HepG2 (cell line): ENCODE measurements around the gene FAM222A. TPM values are rescaled to one million over a fixed set of nuclear protein-coding genes. Genes with fewer than 3 reads are reported as not detected.

Experiments
- ETV5 ChIP-seq: IDR thresholded peaks from 2 replicates; pipeline ENCODE4 v1.6.1; 2018; ENCODE audit warnings: missing biosample characterization, missing genetic modification reagents, inconsistent platforms, borderline replicate concordance
- HDAC1 ChIP-seq: sonication (generic); formaldehyde crosslinking; IDR thresholded peaks from 2 replicates; pipeline ENCODE4 v1.5.1; 2020; ENCODE audit warnings: mild to moderate bottlenecking, missing genetic modification reagents
- HMGXB3 ChIP-seq: sonication (generic); formaldehyde crosslinking; IDR thresholded peaks from 2 replicates; pipeline ENCODE4 v1.4.0; 2020; ENCODE audit warnings: missing genetic modification reagents, borderline replicate concordance
- MBD4 ChIP-seq: IDR thresholded peaks from 2 replicates; pipeline ENCODE4 v1.6.1; 2012; ENCODE audit warnings: low read length, inconsistent platforms, borderline replicate concordance
- NFE2L1 ChIP-seq: sonication (generic); formaldehyde crosslinking; IDR thresholded peaks from 2 replicates; pipeline ENCODE4 v1.4.0; 2020; ENCODE audit warnings: missing genetic modification reagents, mild to moderate bottlenecking, borderline replicate concordance
- NFIB ChIP-seq: sonication (generic); formaldehyde crosslinking; IDR thresholded peaks from 2 replicates; pipeline ENCODE4 v1.9.0; 2021; ENCODE audit warnings: missing genetic modification reagents, mild to moderate bottlenecking, borderline replicate concordance
- NR2F6 ChIP-seq, 2 experiments: IDR thresholded peaks; 2 replicates each; pipeline ENCODE4 v1.6.1; 2016; ENCODE audit warnings: antibody characterized with exemption in 1 of 2, mild to moderate bottlenecking in 1 of 2
- POLR2A ChIP-seq, 2 experiments: IDR thresholded peaks; 2 replicates each; pipeline ENCODE4 v1.6.1; 2011; ENCODE audit warnings: low read depth in 2 of 2, low read length in 2 of 2, mild to moderate bottlenecking in 1 of 2, moderate library complexity in 1 of 2; ENCODE audit not compliant: insufficient read depth in 1 of 2
- SIX4 ChIP-seq: sonication (generic); formaldehyde crosslinking; IDR thresholded peaks from 2 replicates; pipeline ENCODE4 v1.4.0; 2020; ENCODE audit warnings: missing genetic modification reagents
- SP5 ChIP-seq: IDR thresholded peaks from 2 replicates; pipeline ENCODE4 v1.6.1; 2016; ENCODE audit warnings: low read depth, borderline replicate concordance
- SRSF1 ChIP-seq: fragments of 200-400 bp; formaldehyde crosslinking; optimal IDR thresholded peaks from 2 replicates; pipeline ENCODE3; 2017; ENCODE audit warnings: mild to moderate bottlenecking, low read depth, low read length, moderate library complexity
- polyA plus RNA-seq, 8 experiments: library from polyadenylated mRNA; depleted of rRNA in 3 of 8; stranded (reverse) in 7 of 8; unstranded in 1 of 8; fragments of >200 nt; fragmentation: Illumina TruSeq in 4 of 8; extraction: Trizol in 4 of 8; gene quantifications; 2 replicates each; pipeline versions ENCODE4 v1.2.1 to v1.2.3, GENCODE V29; 2011 to 2016; ENCODE audit warnings: low read depth in 4 of 8, missing spikeins in 1 of 8, mixed read lengths in 1 of 8; ENCODE audit not compliant: insufficient read depth in 1 of 8
- total RNA-seq, 5 experiments: library from RNA; depleted of rRNA; stranded (reverse); fragments of >200 nt; fragmentation: Illumina TruSeq; extraction: Trizol; gene quantifications; 2 replicates each; pipeline ENCODE4 v1.2.3, GENCODE V29; 2016; ENCODE audit warnings: low read depth in 1 of 5
- TF ChIP-seq, protein P1 (sequence below): IDR thresholded peaks from 2 replicates; pipeline ENCODE4 v1.6.1; 2012; ENCODE audit warnings: inconsistent platforms
- TF ChIP-seq, protein P2 (sequence below): IDR thresholded peaks from 2 replicates; pipeline ENCODE4 v1.6.1; 2012; ENCODE audit warnings: low read depth, low read length, improper control_type of control experiment
- TF ChIP-seq, protein P3 (sequence below): sonication (generic); formaldehyde crosslinking; conservative IDR thresholded peaks from 2 replicates; pipeline ENCODE4 v1.5.0; 2020; ENCODE audit warnings: missing genetic modification reagents
- TF ChIP-seq, protein P4 (sequence below): sonication (generic); formaldehyde crosslinking; IDR thresholded peaks from 2 replicates; pipeline ENCODE4 v1.4.0; 2020; ENCODE audit warnings: missing genetic modification reagents

Gene FAM222A
- total and polyA plus RNA-seq, 2 of the 13 experiments (the other 11 are each of a cell fraction or from before 2014, with no cell fraction given) = 2.7 to 9.6 TPM

- TF ChIP-seq SP5 (CRISPR knock-in tag) (peak; percentile 38; the same call in 1 of the 2 replicates), HMGXB3 (no peak), NFE2L1 (CRISPR knock-in tag) (no peak), MBD4 (no peak), HDAC1 (CRISPR knock-in tag) (0 out of 2 replicates have a peak, but pooled peaks have one; percentile 13), POLR2A (IDR thresholded peaks at IDR 0.05; ENCODE audit: insufficient read depth in 1 of 2, low read depth in 2 of 2, low read length in 2 of 2) (0 out of 4 replicates have a peak, but pooled peaks of 1 of the 2 experiments have one; percentile 10), SIX4 (CRISPR knock-in tag) (peak; percentile 73; the same call in 1 of the 2 replicates), NR2F6 (IDR thresholded peaks at IDR 0.05) (peak; percentile 35; the same call in 1 of the 2 replicates), NR2F6 (CRISPR knock-in tag; IDR thresholded peaks at IDR 0.05) (0 out of 2 replicates have a peak, but pooled peaks have one; percentile 35), NFIB (CRISPR knock-in tag) (no peak), ETV5 (CRISPR knock-in tag) (peak; percentile 36; the same call in 1 of the 2 replicates), SRSF1 (no peak)
- TF ChIP-seq, protein P1, sequence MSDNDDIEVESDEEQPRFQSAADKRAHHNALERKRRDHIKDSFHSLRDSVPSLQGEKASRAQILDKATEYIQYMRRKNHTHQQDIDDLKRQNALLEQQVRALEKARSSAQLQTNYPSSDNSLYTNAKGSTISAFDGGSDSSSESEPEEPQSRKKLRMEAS = no peak
- TF ChIP-seq, protein P2, sequence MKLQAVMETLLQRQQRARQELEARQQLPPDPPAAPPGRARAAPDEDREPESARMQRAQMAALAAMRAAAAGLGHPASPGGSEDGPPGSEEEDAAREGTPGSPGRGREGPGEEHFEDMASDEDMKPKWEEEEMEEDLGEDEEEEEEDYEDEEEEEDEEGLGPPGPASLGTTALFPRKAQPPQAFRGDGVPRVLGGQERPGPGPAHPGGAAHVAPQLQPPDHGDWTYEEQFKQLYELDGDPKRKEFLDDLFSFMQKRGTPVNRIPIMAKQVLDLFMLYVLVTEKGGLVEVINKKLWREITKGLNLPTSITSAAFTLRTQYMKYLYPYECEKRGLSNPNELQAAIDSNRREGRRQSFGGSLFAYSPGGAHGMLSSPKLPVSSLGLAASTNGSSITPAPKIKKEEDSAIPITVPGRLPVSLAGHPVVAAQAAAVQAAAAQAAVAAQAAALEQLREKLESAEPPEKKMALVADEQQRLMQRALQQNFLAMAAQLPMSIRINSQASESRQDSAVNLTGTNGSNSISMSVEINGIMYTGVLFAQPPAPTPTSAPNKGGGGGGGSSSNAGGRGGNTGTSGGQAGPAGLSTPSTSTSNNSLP = peak; percentile 76
- TF ChIP-seq, protein P3, sequence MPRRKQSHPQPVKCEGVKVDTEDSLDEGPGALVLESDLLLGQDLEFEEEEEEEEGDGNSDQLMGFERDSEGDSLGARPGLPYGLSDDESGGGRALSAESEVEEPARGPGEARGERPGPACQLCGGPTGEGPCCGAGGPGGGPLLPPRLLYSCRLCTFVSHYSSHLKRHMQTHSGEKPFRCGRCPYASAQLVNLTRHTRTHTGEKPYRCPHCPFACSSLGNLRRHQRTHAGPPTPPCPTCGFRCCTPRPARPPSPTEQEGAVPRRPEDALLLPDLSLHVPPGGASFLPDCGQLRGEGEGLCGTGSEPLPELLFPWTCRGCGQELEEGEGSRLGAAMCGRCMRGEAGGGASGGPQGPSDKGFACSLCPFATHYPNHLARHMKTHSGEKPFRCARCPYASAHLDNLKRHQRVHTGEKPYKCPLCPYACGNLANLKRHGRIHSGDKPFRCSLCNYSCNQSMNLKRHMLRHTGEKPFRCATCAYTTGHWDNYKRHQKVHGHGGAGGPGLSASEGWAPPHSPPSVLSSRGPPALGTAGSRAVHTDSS = no peak
- TF ChIP-seq, protein P4, sequence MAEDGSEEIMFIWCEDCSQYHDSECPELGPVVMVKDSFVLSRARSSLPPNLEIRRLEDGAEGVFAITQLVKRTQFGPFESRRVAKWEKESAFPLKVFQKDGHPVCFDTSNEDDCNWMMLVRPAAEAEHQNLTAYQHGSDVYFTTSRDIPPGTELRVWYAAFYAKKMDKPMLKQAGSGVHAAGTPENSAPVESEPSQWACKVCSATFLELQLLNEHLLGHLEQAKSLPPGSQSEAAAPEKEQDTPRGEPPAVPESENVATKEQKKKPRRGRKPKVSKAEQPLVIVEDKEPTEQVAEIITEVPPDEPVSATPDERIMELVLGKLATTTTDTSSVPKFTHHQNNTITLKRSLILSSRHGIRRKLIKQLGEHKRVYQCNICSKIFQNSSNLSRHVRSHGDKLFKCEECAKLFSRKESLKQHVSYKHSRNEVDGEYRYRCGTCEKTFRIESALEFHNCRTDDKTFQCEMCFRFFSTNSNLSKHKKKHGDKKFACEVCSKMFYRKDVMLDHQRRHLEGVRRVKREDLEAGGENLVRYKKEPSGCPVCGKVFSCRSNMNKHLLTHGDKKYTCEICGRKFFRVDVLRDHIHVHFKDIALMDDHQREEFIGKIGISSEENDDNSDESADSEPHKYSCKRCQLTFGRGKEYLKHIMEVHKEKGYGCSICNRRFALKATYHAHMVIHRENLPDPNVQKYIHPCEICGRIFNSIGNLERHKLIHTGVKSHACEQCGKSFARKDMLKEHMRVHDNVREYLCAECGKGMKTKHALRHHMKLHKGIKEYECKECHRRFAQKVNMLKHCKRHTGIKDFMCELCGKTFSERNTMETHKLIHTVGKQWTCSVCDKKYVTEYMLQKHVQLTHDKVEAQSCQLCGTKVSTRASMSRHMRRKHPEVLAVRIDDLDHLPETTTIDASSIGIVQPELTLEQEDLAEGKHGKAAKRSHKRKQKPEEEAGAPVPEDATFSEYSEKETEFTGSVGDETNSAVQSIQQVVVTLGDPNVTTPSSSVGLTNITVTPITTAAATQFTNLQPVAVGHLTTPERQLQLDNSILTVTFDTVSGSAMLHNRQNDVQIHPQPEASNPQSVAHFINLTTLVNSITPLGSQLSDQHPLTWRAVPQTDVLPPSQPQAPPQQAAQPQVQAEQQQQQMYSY (CRISPR knock-in tag) = no peak
These were observed 24.0 kb downstream of the FAM222A start (continued) for GRCh38 chr12:109737631-109738030.
